GM23248 (cell line): ENCODE measurements around the gene CLSTN2. TPM values are rescaled to one million over a fixed set of nuclear protein-coding genes. Genes with fewer than 3 reads are reported as not detected.

Source experiments
- DNase-seq: peaks from one replicate; pipeline ENCODE4 v3.0.0-alpha.2; 2015
- H2AFZ ChIP-seq: fragments of 200-600 bp; sonication (generic); 2 replicates; pipeline ENCODE4 v1.6.1; 2016; ENCODE audit warnings: antibody characterized with exemption
- H3F3A ChIP-seq: fragments of 200-600 bp; sonication (generic); 2 replicates; pipeline ENCODE4 v1.6.1; 2016; ENCODE audit warnings: mild to moderate bottlenecking, antibody characterized with exemption, mixed run types; ENCODE audit not compliant: insufficient read depth
- H3K27ac ChIP-seq: fragments of 200-600 bp; sonication (generic); 2 replicates; pipeline ENCODE4 v1.5.1; 2016; ENCODE audit warnings: mild to moderate bottlenecking
- H3K27me3 ChIP-seq: fragments of 200-600 bp; sonication (generic); replicated peaks from 2 replicates; pipeline ENCODE4 v1.6.1; 2016; ENCODE audit warnings: mild to moderate bottlenecking; ENCODE audit not compliant: insufficient read depth
- H3K36me3 ChIP-seq: fragments of 200-600 bp; sonication (generic); 2 replicates; pipeline ENCODE4 v1.6.1; 2016; ENCODE audit warnings: low read depth, mild to moderate bottlenecking
- H3K4me1 ChIP-seq: fragments of 200-600 bp; sonication (generic); 2 replicates; pipeline ENCODE4 v1.6.1; 2016; ENCODE audit warnings: mild to moderate bottlenecking; ENCODE audit not compliant: insufficient read depth
- H3K4me2 ChIP-seq: fragments of 200-600 bp; sonication (generic); one replicate; pipeline ENCODE4 v1.6.1; 2016; ENCODE audit warnings: mild to moderate bottlenecking; ENCODE audit not compliant: unreplicated experiment
- H3K4me3 ChIP-seq: fragments of 200-600 bp; sonication (generic); 2 replicates; pipeline ENCODE4 v1.5.1; 2016; ENCODE audit warnings: mild to moderate bottlenecking
- H3K79me2 ChIP-seq: fragments of 200-600 bp; sonication (generic); 2 replicates; pipeline ENCODE4 v1.6.1; 2016; ENCODE audit warnings: mild to moderate bottlenecking; ENCODE audit not compliant: insufficient read depth
- H3K9ac ChIP-seq: fragments of 200-600 bp; sonication (generic); 2 replicates; pipeline ENCODE4 v1.6.1; 2016; ENCODE audit warnings: mild to moderate bottlenecking
- H3K9me2 ChIP-seq: fragments of 200-600 bp; sonication (generic); 2 replicates; pipeline ENCODE4 v1.6.1; 2016; ENCODE audit warnings: mixed run types, mild to moderate bottlenecking, moderate library complexity; ENCODE audit not compliant: insufficient read depth
- H3K9me3 ChIP-seq: fragments of 200-600 bp; sonication (generic); one replicate; pipeline ENCODE4 v1.6.1; 2017; ENCODE audit warnings: low read depth
- H4K20me1 ChIP-seq: fragments of 200-600 bp; sonication (generic); 2 replicates; pipeline ENCODE4 v1.6.0; 2016; ENCODE audit not compliant: insufficient read depth
- EZH2 ChIP-seq: fragments of 200-600 bp; sonication (generic); IDR thresholded peaks from 2 replicates; pipeline ENCODE4 v1.6.1; 2018; ENCODE audit warnings: antibody characterized with exemption, mild to moderate bottlenecking; ENCODE audit not compliant: insufficient read depth, poor library complexity, severe bottlenecking
- EZH2phosphoT487 ChIP-seq: fragments of 200-600 bp; sonication (generic); IDR thresholded peaks from 2 replicates; pipeline ENCODE4 v1.6.1; 2018; ENCODE audit warnings: antibody characterized with exemption, moderate library complexity, mild to moderate bottlenecking, low read depth; ENCODE audit not compliant: insufficient read depth
- WGBS, 2 experiments: methylation state at CpG; one replicate each; pipeline ENCODE4 v1.1.6; 2015 to 2017; ENCODE audit warnings: low lambda C conversion rate in 2 of 2, low coverage in 1 of 2; ENCODE audit errors: missing lambda C conversion rate in 2 of 2; 5-methylcytosine and 5-hydroxymethylcytosine counted together
- in situ Hi-C: fragments of 300-500 bp; cut with MboI; formaldehyde crosslinking; loops from 2 replicates; pipeline ENCODE4 v1.15.0; 2020
- polyA plus RNA-seq: library from polyadenylated mRNA; unstranded; fragments of >200 nt; fragmentation: Nextera tagmentation; extraction: Ambion mirVana; gene quantifications from 2 replicates; pipeline ENCODE4 v1.2.1, GENCODE V29; 2016
- total RNA-seq: library from RNA; depleted of rRNA; stranded (reverse); fragments of >200 nt; shearing (Covaris generic); gene quantifications from 2 replicates; pipeline ENCODE4 v1.2.3, GENCODE V29; 2014

The CLSTN2 gene
- total and polyA plus RNA-seq, 2 experiments from 2014 or later, result not detected

DNA sequence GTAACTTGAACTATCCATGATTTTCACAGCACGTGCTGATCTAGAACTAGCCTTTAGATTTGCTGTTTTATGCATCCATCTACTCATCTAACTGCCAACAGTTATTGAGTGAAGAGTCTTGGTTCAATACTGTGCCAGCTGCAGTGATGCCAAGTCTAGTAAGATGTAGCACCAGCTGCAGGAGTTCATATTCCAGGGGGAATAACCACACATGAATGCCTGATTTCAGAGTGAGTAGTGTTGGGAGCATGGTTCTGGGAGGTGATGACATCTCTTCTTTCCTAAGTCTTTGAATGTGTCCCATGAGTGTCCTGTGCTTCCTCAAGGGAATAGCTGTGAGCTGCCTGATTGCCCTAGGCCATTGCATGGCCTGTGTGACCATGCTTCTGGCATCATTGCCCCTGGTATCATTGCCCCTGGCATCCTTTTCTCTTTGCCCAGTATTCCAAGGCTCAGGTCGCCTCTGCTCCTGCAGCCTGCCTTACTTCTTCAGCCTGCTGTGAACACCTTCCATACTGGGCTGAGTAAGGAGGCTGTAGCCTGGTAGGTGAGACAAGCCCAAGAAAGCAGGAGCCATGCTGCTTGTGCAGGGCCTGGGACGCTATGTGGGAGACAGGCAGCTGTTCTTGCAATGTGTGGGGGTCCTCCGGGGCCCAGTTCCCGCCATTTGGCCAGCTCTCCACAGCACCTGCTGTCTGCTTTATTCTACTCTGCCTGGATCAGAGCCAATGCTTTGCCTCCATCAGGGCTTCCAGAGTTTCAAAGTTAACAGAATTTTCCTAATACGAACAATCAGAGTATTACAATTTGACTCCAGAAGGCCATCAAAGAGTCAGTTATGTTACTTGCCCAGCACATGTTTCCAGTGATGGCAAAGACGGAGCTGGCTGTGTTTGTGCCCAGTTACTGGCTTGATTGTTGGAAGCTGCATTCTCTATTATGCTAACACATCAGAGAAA lies 73.2 kb downstream of the CLSTN2 start:
- H2AFZ ChIP-seq, result no peak overlapping the region
- WGBS, 2 experiments, result 9 to 14% methylated on average over 7 of the region's 7 CpGs
- H3K36me3 ChIP-seq, result no peaks in the 10 kb centered on the region
- no peak overlapping the region for H3K4me3 ChIP-seq
- H3K4me1 ChIP-seq, result no peaks in the 10 kb centered on the region
- H3K79me2 ChIP-seq, result no peaks in the 10 kb centered on the region
- H3K27me3 ChIP-seq, result no peaks in the 10 kb centered on the region
- 0 out of 2 replicates have a peak, but pooled peaks cover 3% of the 10 kb centered on the region for H4K20me1 ChIP-seq
- H3K9me2 ChIP-seq, result no peaks in the 10 kb centered on the region
- DNase-seq, result no peak
- H3K4me2 ChIP-seq, result no peak overlapping the region
- in situ Hi-C loops, result no loop called here
- TF ChIP-seq EZH2phosphoT487 (no peak), EZH2 (no peak)
- H3K9ac ChIP-seq, result no peak overlapping the region
- no peaks in the 10 kb centered on the region for H3F3A ChIP-seq
- H3K9me3 ChIP-seq, result no peaks in the 10 kb centered on the region
- H3K27ac ChIP-seq, result no peak overlapping the region

DNA sequence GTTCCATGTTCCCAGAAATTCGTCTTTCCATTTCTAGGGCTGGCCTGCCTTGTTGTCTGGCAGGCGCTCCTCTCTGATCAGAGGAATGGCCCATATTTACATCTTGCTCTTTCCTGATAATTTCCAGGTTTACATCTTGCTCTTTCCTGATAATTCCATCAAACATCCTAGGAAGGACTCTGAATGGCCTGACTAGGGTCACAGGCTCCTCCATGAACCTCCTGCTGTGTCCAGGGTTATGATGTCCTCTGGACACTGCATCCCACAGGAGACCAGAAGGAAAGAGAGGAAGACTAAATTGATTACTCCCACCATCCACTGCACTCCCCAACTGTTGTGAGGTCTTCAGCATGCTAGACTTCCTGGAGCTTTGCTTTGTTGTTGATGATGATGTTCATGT lies 75.4 kb downstream of the CLSTN2 start:
- no peaks in the 10 kb centered on the region for H3K27me3 ChIP-seq
- no peak overlapping the region for H3K4me3 ChIP-seq
- 0 out of 2 replicates have a peak, but pooled peaks cover 3% of the 10 kb centered on the region for H4K20me1 ChIP-seq
- TF ChIP-seq EZH2 (no peak), EZH2phosphoT487 (no peak)
- no peaks in the 10 kb centered on the region for H3K4me1 ChIP-seq
- no peaks in the 10 kb centered on the region for H3F3A ChIP-seq
- H3K9ac ChIP-seq, result no peak overlapping the region
- H3K79me2 ChIP-seq, result no peaks in the 10 kb centered on the region
- no peak overlapping the region for H3K4me2 ChIP-seq
- WGBS, 2 experiments, result 21 to 27% methylated on average over 2 of the region's 2 CpGs
- no peaks in the 10 kb centered on the region for H3K9me3 ChIP-seq
- no peaks in the 10 kb centered on the region for H3K36me3 ChIP-seq
- H2AFZ ChIP-seq, result no peak overlapping the region
- no peak for DNase-seq
- no peaks in the 10 kb centered on the region for H3K9me2 ChIP-seq
- in situ Hi-C loops, result no loop called here
- H3K27ac ChIP-seq, result no peak overlapping the region

DNA sequence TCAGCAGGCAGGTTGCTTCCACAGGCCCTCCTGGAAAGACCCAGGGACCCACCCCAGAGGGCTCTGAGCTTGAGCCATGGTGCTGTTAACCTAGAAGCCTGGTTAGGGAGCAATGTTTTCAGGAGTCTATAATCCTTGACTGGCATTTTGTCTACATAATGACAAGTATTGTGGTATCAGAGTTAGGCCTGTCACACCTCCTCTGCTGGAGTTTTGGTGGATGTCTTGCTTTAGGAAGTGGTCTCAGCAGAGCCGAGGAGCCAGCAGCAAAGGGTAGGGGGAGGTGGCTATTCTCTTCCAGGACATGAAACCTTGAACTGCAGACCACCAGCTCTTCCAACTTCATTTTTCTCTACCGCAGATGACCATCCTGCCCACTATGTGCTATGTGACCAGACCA lies 76.1 kb downstream of the CLSTN2 start:
- Histone ChIP-seq H3K36me3 (no peaks in the 10 kb centered on the region), H3K27ac (no peak overlapping the region), H3K4me2 (no peak overlapping the region), H3K9me3 (no peaks in the 10 kb centered on the region), H3K4me1 (no peaks in the 10 kb centered on the region), H3K27me3 (no peaks in the 10 kb centered on the region), H3K9ac (no peak overlapping the region), H3K9me2 (no peaks in the 10 kb centered on the region), H2AFZ (no peak overlapping the region), H3F3A (no peaks in the 10 kb centered on the region), H3K4me3 (no peak overlapping the region), H4K20me1 (0 out of 2 replicates have a peak, but pooled peaks cover 3% of the 10 kb centered on the region), H3K79me2 (no peaks in the 10 kb centered on the region)
- TF ChIP-seq EZH2phosphoT487, result no peak
- no peak for TF ChIP-seq EZH2
- 40 to 48% methylated on average over 2 of the region's 2 CpGs for WGBS, 2 experiments
- no peak for DNase-seq
- in situ Hi-C loops, result no loop called here

DNA sequence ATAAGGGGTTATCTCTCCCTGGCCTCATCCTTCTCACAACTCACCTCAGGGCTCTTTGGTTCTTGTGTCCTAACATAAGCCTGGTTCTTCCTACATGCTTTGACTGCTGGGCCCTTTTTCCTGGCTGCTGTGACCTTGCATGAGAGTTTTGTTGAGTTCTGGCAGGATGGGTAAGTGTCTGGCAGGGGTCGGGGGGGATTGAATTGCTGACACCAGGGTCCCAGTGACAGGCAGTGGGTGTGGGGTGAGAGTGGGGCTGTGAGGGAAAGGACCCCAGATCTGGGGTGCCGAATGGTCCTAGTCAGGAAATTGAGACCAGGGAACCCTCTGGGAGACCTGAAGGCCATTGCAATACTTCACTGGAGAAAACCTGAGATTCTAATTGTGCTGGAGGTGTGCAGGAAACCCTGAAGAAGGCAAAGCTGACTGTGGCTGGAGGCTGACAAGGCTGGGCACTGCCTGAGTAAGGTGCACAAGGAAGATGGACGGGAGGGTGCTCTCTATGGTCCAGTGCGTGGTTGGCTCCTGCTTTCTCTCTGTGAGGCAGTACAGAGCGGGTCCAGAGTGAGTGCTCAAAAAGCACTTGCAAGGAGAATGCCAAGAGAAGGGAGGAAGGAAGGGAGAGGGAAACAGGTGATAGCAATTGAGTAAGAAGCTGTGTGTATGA lies 76.8 kb downstream of the CLSTN2 start:
- 48 to 67% methylated on average over 5 of the region's 5 CpGs for WGBS, 2 experiments
- H2AFZ ChIP-seq, result no peak overlapping the region
- H3K27ac ChIP-seq, result no peak overlapping the region
- H3K4me3 ChIP-seq, result no peak overlapping the region
- H4K20me1 ChIP-seq, result 0 out of 2 replicates have a peak, but pooled peaks cover 3% of the 10 kb centered on the region
- no peak for DNase-seq
- H3F3A ChIP-seq, result no peaks in the 10 kb centered on the region
- no peaks in the 10 kb centered on the region for H3K4me1 ChIP-seq
- H3K79me2 ChIP-seq, result no peaks in the 10 kb centered on the region
- H3K9me3 ChIP-seq, result no peaks in the 10 kb centered on the region
- H3K9me2 ChIP-seq, result no peaks in the 10 kb centered on the region
- H3K36me3 ChIP-seq, result no peaks in the 10 kb centered on the region
- H3K9ac ChIP-seq, result no peak overlapping the region
- no peak for TF ChIP-seq EZH2
- TF ChIP-seq EZH2phosphoT487, result no peak
- H3K27me3 ChIP-seq, result no peaks in the 10 kb centered on the region
- H3K4me2 ChIP-seq, result no peak overlapping the region
- in situ Hi-C loops, result no loop called here
